HL-60 (cell line): ENCODE data around the gene CCNY.

Experiments used
- CTCF ChIP-seq: IDR thresholded peaks from one replicate; pipeline ENCODE4 v1.5.1; 2011; ENCODE audit warnings: low read length, control low read depth, inconsistent platforms; ENCODE audit not compliant: insufficient read depth
- POLR2AphosphoS5 ChIP-seq: IDR thresholded peaks from 2 replicates; pipeline ENCODE4 v1.6.1; 2012; ENCODE audit warnings: low read depth
- REST ChIP-seq: IDR thresholded peaks from 2 replicates; pipeline ENCODE4 v1.6.1; 2012; ENCODE audit warnings: low read depth; ENCODE audit not compliant: insufficient replicate concordance

GRCh38 chr10:35326466-35327235, 9.7 kb upstream of the CCNY start:
- TF ChIP-seq REST (no peak), CTCF (no peak), POLR2AphosphoS5 (no peak)
